Hepatocyte (in vitro differentiated cells): ENCODE data around the gene PRR19.

ENCODE experiments used
- EZH2phosphoT487 ChIP-seq: fragments of 200-600 bp; sonication (generic); IDR thresholded peaks from one replicate; pipeline ENCODE4 v1.6.1; 2018; ENCODE audit warnings: antibody characterized with exemption, mild to moderate bottlenecking, low read depth, moderate library complexity; ENCODE audit not compliant: unreplicated experiment, severe bottlenecking
- TF ChIP-seq, protein P1 (sequence below): fragments of 200-600 bp; sonication (generic); IDR thresholded peaks from 2 replicates; pipeline ENCODE4 v1.5.1; 2016; ENCODE audit warnings: antibody characterized with exemption, mild to moderate bottlenecking; ENCODE audit not compliant: poor library complexity

GRCh38 chr19:42335374-42335936, 33.5 kb downstream of the PRR19 start:
- TF ChIP-seq, protein P1, sequence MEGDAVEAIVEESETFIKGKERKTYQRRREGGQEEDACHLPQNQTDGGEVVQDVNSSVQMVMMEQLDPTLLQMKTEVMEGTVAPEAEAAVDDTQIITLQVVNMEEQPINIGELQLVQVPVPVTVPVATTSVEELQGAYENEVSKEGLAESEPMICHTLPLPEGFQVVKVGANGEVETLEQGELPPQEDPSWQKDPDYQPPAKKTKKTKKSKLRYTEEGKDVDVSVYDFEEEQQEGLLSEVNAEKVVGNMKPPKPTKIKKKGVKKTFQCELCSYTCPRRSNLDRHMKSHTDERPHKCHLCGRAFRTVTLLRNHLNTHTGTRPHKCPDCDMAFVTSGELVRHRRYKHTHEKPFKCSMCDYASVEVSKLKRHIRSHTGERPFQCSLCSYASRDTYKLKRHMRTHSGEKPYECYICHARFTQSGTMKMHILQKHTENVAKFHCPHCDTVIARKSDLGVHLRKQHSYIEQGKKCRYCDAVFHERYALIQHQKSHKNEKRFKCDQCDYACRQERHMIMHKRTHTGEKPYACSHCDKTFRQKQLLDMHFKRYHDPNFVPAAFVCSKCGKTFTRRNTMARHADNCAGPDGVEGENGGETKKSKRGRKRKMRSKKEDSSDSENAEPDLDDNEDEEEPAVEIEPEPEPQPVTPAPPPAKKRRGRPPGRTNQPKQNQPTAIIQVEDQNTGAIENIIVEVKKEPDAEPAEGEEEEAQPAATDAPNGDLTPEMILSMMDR, result no peak
- TF ChIP-seq EZH2phosphoT487, result no peak
